ENCODE results near the gene LST1.
"Not testable (repeated sequence)": the region's sequence is repeated elsewhere in the genome, so short reads cannot be mapped to it uniquely, and the experiment has no call there.

LST1 gene

DNA sequence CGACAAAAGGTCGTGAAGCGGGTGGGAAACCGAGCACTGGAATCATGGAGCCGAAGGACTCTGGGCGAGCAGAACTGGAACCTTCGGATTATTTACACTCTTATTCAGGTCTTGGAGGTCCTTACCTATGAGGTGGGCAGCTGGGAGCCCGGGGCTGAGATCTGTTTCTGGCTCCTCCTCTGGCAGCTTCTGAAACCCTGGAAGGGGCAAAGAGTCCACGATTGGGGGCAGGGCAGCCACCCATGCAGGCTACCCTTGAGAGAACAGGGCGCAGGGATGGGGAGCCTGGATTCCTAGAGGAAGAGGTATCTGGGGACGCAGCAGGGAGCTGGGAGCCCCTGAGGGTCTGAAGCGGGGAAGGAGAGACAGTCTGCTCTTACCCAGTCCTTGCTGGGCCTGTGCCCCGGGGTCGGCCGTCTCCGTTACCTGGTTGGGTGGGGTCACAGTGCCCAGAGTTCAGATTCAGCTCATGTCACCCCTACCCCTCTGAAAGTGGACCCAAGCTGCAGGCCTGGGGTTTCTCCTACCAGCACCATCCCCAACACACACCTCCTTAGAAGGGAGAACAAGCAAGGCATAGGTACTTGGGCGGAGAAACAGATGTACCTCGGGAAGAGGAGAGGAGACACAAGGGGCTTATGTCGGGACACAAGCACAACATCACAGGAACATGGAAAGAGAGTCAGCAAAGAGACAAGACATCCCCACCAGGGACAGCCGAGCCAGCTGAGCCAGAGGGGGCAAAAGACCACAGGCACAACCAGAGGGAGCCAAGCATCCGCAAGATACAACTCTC, 4.4 kb upstream of the LST1 start:
- DNase-seq, result peak; percentile 40

- DNase-seq, result no peak
Observed at GRCh38 chr6:31582230-31582643, 3.8 kb upstream of the LST1 start, which contains the start of gene LTB. Gene LTB, minus strand, starts transcription at chr6:31582424. Its CDS starts 7 bp downstream, at chr6:31582417.

- DNase-seq, result peak; percentile 90
Observed at GRCh38 chr6:31585491-31585890, 586 bp upstream of the LST1 start.

GRCh38 chr6:31586599-31587281, 663 bp downstream of the LST1 start:
- peak; percentile 90 for DNase-seq

DNA sequence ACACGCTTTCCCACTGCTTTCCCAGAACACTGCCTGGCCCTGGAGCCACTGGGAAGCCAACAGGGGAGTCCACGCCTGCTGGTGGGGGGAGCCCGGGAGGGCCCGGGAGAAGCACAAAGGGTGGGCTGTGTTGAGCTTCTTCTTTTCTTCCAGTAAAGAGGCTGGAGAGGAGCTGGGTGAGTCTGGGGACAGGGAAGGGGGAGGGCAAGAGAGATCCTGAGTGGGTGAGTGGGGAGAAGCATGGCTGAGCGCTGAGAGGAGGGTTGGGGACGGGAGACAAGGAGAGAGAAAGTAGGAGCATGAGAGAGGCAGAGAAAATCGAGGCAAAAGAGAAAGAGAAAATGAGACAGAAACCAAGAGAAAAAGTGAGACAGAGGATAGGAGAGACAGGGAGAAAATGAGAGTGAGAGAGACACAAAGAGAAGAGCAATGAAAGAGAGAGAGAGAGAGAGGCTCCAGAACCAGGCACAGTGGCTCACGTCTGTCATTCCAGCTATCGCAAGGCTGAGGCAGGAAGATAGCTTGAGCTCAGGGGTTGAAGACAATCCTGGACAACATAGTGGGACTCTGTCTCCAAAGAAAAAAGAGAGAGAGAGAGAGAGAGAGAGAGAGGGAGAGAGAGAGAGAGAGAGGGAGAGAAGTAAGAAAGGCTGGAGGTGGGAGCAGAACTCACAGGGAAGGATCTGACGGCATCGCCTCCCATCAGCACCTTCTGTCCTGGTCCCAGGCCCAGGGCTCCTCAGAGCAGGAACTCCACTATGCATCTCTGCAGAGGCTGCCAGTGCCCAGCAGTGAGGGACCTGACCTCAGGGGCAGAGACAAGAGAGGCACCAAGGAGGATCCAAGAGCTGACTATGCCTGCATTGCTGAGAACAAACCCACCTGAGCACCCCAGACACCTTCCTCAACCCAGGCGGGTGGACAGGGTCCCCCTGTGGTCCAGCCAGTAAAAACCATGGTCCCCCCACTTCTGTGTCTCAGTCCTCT, 2.0 kb downstream of the LST1 start:
- DNase-seq, result no peak

DNA sequence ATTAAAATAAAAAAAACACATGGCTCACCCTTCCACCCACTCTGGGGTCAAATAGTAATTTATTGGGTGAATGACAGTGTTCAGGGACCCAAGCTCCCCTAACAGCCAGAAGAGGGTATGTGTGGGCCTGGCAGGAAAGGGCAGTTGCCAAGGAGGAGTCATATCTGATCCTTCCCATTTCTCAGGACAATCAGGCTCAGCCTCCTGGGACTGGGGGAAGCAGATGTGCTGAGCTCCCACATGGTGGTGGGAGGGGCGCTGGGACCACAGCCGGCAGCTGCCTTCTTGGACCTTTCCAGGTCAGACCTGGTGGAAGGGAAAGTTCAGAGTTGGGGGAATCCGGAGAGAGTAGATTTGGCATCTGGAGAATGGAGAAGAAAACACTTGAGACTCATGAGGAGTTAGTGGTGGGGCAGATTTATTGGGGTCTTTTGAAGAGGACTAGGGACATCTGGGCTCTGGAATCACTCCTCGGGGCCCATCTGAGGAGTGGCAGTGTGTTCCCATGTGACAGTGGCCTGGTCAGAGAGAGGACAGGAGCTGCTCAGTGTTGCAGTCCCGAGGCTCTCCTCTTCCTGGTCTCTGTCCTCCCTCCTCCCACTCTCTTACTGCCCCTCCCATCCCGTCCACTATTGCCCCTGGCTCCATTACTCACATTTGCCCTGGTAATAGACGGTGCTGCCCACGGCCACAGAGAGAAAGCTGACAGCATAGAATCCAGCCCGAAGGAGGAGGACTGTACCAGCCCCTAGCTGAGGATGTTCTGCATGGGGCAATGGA, 3.0 kb downstream of the LST1 start:
- no peak for DNase-seq

DNA sequence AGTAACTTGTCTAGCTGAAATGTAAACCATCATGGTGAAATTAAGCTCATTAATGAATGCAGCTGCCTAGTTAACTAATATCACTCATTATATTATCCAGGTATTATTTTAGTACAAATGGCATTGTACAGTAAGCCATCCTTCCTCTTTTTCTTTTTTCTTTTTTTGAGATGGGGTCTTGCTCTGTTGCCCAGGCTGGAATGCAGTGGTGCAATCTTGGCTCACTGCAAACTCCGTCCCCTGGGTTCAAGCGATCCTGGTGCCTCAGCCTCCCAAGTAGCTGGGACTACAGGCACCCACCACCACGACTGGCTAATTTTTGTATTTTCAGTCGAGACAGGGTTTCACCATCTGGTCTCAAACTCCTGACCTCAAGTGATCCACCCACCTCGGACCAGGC, 4.6 kb downstream of the LST1 start:
- DNase-seq, result not testable (repeated sequence)

DNA sequence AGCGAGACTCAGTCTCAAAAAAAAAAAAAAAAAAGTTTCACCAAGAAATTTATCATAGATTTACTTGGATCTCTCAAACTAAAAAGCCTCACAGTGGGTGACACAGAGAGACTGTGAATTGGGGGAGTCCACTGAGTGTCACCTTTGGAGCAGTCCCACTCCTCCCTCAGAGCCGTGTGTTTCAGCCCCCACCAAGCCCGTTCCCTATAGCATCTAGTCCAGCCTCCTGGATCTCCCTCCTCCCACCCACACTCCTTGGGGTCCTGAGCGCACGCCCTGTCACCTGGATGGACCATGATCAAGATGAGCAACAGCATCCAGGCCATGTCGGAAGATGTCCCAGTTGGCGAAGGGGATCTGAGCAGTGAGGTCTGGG, 6.3 kb downstream of the LST1 start:
- no peak for DNase-seq

DNA sequence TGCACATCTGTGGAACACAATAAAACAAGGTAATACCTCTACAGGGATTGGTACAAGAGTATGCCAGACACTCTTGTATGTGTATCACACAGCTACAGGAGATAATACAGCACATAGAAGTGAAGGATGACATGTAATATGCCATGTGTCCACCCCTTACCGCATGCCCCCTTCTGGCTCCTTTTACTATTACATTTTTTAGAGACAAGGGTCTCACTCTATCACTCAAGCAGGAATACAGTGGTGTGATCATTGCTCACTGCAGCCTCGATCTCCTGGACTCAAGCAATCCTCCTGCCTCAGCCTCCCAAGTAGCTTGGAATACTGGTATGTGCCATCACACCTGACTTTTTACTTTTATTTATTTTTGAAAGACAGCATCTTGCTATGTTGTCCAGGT, 10.9 kb downstream of the LST1 start:
- DNase-seq, result peak; percentile 40

DNA sequence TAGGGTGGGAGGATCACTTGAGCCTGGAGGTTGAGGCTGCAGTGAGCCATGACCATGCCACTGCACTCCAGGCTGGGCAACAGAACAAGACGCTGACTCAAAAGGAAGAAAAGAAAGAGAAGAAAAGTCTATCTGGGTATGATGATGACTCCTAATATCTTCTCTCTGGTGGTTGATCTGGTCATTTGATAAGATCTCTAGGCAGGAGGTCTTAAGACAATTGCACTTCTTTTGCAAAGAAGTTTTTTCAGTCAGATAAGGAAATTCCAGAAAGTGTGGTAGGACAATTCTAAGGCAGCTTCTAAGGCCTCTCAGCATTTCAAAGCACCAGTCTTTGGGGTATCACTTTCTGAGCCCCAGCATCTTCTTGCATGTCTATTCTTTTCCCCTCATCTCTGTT, 21.2 kb downstream of the LST1 start:
- no peak for DNase-seq

DNA sequence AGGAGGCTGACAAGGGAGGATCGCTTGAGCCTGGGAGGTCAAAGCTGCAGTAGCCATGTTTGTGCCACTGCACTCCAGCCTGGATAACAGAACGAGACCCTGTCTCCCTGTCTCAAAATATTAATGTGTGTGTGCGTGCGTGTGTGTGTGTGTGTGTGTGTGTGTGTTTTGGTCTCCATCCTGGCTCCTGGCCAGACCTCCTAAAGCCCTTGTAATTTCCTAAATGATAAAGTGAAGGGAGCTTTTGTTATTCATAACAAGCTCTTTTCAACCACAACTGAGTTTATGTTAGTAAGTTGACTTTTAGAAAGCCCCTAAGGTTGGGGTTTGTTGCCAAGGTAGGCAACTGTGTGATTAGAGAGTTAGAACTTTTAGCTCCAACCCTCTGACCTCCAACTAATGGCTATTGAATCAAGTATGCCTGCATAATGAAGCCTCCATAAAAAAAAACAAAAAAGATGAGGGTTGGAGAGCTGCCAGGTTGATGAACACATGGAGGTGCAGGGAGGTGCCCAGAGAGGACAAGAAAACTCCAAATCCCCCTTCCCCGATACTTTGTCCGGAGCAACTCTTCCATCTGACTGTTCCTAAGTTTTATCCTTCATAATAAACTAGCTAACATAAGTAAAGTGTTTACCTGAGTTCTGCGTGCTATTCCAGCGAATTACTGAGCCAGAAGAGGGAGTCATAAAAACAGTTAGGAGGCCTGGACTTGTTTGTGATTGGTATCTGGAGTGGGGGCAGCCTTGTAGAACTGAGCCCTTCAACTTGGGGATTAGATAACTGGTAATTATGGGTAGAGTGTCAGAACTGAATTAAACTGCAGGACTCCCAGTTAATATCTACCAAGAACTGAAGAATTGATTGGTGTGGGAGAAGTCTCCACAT, 23.7 kb downstream of the LST1 start:
- no peak for DNase-seq

GRCh38 chr6:31610968-31611367, 24.9 kb downstream of the LST1 start:
- DNase-seq, result no peak

- DNase-seq, result no peak
Observed at GRCh38 chr6:31614075-31614619, 28.1 kb downstream of the LST1 start.

DNA sequence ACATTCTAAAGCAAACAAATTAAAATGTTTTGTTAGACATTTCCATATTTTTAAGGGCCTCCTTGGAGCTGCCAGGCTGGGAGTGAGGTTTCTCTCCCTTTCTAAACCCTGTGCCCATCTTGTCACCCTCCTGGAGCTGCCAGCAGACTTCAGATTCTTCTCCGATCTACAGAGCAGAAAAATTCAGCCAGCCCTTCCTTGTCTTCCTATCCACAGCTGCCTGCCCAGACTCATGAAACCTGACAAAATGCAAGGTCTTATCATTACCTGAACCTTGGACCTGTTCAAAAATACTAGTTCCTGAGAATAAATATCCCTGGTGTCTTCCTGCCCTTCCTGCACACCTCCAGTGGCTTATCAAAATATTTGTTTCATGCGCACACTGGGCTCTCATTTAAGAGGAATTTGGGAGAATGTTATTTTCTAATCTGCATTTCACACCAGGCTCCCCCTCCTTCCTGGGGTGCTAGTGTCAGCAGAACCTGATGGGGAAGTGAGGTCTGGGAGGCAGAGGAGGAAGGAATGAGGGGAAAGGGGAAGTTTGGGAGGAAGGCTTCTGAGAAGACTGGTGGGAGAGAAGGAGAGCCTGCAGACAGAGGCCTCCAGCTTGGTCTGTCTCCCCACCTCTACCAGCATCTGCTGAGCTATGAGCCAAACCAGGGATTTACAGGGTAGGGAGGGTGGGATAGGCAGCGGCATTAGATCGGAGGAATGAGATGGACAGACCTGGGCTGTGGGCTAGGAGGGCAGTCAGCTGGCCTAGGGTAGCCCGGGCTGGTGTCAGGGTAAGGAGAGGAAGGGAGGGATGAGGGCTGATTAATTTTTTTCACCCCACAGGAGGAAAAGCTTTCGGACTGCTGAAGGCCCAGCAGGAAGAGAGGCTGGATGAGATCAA, 28.9 kb downstream of the LST1 start, which contains the start of gene AIF1:
Gene AIF1 (plus strand): TSS at position 551 of the 895 bp plus-strand sequence. CDS start 96 bp downstream, at position 647.
- no peak for DNase-seq

GRCh38 chr6:31615748-31616147, 29.7 kb downstream of the LST1 start:
- DNase-seq, result peak; percentile 65

DNA sequence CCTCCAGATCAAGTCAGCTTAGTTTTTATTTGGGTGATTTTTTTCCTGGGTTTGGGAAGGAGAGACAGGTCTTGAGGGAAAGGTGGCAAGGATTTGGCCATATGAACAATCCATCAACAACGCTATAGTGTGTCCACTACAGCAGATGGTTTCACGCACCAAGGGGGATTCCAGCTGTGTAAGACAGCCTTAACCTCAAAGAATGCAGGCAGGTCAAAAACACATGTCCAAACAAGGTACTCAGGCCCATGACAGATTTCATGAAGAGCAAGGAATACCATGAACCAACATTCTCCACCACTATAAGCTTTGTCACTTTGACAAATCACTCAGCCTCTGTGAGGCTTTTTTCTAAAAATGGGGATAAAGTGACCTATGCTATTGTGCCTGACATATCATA, 30.9 kb downstream of the LST1 start:
- no peak for DNase-seq

DNA sequence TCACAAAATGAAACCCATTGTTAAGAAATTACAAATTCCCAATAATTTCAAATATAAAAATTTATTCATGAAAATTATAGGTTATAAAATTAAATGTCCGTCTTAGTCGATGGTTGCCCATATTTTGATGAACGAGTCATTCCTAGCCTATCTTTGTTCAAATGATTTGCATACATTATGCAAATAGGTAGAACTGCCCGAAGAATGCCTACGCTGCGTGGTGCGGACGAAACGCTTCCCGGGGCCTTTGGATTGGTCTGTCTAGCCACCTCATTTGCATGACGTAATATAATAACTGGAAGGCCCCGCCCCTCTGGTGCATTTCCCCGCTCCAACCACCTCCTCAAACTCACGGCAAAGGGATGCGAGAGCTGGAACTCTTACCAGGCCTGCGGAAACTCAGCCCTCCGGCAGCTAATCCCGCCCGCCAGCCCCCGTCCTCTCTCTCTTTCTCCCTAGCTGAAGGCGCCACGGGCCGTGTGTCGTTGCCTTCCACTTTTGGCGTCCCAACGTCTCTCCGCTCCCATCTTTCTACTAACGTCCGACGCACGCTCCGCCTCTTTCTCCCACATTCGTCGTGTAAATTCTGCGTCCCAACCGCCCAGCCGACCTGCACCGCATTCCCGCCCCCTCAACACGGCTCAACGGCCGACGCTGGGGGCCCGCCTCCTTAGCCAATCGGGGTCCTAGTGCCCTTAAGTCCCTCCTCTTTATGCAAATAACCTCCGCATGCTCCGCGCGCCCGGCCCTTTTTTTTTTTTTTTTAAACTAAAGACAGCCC, 33.9 kb downstream of the LST1 start:
- peak; percentile 99 for DNase-seq

DNA sequence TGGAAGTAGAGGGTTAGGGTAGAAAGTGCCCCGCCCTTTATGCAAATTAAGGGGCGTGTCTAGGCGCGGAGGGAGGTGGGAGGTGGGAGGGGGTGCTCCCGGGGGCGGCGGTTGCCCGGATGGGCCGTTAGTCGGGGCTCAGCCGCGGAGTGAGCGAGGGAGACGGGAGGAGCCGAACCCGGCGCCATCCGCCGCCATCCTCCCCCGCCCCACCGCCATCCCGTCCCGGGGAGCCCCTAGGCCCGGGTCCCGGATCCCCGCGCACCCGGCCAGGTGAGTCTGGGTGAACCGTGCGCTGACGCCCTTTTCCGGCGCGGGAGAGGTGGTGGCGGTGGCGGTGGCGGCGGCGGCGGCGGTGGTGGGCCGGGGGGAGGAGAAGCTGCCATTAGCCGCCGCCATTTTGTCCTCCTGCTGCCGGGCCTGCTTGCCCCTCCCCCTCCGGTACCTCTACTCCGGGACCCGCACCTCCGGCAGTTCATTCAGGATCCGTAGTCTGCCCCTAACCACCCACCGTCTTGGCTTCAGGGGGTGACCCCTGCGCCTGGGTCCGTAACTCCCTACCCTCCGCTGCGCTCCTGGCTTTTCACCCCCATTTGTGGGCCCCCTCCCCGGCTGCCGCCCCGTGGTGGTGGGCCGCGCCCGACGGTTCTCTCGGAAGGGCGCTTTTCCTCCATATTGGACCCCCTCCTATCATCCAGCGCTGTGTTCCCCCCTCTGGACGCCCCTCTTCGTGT, 34.7 kb downstream of the LST1 start, which contains the start of gene PRRC2A:
Gene PRRC2A (plus strand): TSS at position 130 of the 734 bp plus-strand sequence. CDS start 2,075 bp downstream, outside the sequence.
- DNase-seq, result peak; percentile 99

Data from KG1 (cell line).